ENCODE measurements around the gene KDM4E.
"Not testable (repeated sequence)": the region's sequence is repeated elsewhere in the genome, so short reads cannot be mapped to it uniquely, and the experiment has no call there.

KDM4E gene

DNA sequence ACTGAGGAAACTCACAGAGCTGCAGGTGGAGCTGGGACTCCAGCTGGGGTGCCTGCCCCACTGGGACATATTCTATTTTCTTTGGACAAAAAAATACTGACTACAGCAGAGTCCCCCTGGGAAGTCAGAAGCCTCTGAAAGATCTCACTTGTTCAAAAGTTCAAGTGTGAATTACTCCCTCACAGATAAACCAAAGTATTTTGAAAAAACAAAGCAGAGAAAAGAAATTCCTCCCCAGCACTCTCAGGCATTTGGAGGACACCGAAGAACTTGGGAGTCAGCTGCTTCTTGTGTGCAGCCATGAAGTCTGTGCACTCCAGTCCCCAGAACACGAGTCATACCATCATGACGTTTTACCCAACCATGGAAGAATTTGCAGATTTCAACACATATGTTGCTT, 24.1 kb downstream of the KDM4E start, which contains the start of gene KDM4F:
Gene KDM4F, plus strand, starts transcription at position 301 of the 400 bp plus-strand sequence.
- not testable (repeated sequence) for DNase-seq (ENCODE audit: insufficient read length, low spot score); FAIRE-seq

DNA sequence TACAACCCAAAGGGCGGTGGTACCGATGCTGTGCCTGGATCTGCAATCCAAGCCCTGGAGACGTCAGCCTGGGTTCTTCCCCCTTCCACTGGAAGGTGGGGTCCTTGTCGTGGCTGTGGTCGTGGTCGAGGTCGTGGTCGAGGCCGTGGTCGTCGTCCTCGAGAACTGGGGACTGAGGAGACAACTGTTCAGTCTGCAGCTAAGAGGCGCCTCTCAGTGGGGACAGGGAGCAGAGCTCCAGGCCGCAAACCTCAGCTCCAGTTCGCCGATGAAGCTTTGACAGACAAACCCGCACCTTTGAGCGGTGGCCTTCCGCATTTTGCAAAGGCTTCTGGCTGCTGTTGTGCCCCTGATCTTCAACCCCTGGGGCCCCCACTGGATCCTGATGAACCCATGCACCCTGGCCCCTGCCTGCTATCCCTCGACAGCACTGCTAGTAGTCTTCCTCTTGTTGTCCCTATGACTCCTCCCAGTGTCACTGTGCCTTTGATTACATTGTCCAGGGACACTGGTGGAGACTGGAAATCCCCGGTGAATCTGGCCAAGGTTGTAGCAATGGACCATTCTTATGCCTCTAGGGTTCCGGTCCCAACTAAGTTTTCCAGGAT, 25.6 kb downstream of the KDM4E start:
- no peak for DNase-seq (ENCODE audit: insufficient read length, low spot score)
- no peak for FAIRE-seq

DNA sequence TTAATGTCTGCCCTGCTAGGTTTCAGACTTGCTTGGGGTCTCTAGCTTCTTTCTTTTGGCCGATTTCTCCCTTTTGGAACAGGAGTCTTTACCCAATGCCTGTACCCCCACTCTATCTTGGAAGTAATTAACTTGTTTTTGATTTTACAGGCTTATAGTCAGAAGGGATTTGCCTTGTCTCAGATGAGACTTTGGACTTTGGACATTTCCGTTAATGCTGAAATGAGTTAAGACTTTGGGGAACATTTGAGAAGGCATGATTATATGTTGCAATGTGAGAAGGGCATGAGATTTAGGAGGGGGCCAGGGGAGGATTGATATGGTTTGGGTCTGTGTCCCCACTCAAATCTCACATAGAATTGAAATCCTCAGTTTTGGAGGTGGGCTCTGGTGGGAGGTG, 29.3 kb downstream of the KDM4E start:
- no peak for DNase-seq (ENCODE audit: insufficient read length, low spot score)
- no peak for FAIRE-seq

DNA sequence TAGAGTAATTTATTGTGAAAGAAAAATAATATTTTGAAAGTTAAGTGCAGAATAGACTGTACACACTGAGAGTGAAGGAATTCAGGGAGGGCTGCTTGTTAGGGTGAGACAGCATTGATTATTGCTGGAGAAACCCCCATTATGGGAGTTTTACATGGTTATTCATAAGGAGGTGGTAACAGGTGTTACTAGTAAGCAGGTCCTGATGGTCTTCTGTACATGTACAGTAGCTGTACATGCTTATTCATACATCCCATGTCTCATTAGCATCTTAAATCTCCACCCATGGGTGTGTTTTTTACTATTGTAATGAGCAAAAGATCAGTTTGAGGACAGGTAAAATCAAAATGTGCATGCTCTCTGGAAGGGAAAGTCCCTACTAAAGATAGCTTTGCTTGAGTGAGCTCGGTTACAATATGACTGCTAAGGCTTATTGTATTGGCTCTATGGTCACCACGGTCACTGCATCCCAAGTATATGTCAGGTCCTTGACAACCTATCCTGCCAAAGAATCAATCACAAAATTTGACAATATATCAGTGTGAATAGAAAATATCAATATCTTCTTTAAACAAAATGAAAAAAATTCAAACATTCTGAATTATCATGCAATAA, 30.3 kb downstream of the KDM4E start:
- DNase-seq (ENCODE audit: insufficient read length, low spot score) (no peak), FAIRE-seq (peak; percentile 65)

DNA sequence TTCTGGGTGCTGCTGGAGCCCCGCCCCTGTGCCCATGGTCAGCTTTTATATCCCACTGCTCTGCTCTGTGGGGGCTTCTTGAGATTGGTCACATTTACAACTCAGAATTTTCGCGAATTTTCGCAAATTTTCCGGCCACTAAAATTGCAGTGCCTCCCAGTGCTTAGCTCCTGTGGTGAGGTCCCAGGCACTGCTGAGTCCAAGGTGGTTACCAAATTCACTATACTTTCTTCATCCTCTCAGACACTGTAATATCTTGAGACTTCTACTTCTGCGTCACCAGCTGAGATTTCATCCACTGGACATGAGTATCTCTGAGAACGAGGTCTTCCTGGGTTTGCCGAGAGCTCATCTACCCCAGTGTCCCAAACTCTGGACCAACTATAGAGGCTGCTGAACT, 32.9 kb downstream of the KDM4E start:
- no peak for DNase-seq (ENCODE audit: insufficient read length, low spot score)
- no peak for FAIRE-seq

DNA sequence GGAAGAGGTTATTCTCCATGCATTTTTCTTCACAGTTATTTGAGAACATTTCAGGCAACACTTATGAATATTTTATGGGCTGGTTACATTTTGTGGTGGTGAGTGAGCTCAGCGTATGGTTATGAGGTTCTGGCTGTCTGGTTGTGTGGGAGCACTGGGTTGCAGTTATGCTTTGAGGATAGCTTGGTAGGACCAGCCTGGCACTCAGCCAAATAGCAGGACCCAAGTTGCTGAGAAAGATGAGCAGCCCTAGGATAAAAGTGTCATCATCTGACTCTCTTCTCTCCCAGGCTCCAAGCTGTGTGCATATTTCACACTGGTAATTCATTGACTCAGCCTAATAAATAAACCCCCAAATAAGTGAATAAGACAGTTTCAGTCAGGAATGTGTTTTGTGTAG, 33.6 kb downstream of the KDM4E start:
- DNase-seq (ENCODE audit: insufficient read length, low spot score) (no peak), FAIRE-seq (peak; percentile 55)

DNA sequence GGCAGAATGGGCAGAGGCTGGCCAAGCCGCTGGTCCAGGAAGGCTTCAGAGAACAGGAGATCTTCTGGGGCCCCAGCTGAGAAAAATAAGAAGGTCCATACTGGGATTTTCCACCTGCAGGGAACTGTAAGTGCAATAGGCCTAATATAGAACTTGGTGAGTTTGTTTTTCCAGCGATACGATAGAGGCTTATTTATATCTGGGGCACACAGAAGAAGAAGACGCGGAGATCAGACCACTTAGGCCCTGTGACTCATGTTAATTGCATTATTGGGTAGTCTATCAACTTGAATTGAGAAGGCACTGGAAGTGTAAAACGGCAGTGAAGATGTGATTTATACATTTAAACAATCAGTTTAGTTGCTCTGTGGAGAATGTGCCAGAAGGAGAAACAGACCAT, 34.0 kb downstream of the KDM4E start:
- DNase-seq (ENCODE audit: insufficient read length, low spot score) (no peak), FAIRE-seq (no peak)

DNA sequence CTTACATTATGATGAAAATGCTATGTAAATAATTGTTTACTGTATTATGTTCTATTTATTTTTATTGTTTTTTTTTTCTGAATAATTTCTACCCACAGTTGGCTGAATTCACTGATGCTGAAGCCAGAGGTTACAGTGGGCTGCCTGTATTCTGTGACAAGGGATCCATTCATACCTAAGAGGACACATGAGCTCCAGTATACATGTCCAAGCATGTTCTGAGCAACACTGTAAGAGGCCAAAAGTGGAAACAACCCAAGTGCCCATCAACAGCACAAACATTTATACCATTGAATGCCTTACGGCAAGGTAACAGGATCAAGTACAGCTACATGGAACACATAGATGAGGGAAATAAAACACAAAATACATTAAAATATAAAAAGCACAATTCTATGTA, 40.3 kb downstream of the KDM4E start:
- FAIRE-seq = no peak
- DNase-seq (ENCODE audit: insufficient read length, low spot score) = no peak

DNA sequence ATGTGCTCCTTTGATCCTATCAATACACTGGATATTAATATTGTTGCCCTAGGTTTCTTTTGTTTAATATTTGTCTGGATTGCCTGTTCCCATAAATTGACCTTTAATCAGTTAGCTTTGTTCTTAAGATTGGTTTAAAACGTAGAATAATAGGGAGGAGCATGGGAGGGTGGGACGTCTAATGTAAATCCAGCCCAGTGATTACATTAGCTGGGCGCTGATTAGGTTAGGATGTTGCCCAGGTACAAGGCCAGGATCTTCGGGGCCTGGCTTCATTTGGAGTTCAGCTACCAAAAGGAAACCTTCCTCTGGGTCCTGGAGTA, 41.6 kb downstream of the KDM4E start, which contains the start of gene SRSF8:
Gene SRSF8, plus strand, starts transcription at position 204 of the 323 bp plus-strand sequence. CDS start 308 bp downstream, outside the sequence.
- no peak for DNase-seq (ENCODE audit: insufficient read length, low spot score)
- FAIRE-seq = no peak

DNA sequence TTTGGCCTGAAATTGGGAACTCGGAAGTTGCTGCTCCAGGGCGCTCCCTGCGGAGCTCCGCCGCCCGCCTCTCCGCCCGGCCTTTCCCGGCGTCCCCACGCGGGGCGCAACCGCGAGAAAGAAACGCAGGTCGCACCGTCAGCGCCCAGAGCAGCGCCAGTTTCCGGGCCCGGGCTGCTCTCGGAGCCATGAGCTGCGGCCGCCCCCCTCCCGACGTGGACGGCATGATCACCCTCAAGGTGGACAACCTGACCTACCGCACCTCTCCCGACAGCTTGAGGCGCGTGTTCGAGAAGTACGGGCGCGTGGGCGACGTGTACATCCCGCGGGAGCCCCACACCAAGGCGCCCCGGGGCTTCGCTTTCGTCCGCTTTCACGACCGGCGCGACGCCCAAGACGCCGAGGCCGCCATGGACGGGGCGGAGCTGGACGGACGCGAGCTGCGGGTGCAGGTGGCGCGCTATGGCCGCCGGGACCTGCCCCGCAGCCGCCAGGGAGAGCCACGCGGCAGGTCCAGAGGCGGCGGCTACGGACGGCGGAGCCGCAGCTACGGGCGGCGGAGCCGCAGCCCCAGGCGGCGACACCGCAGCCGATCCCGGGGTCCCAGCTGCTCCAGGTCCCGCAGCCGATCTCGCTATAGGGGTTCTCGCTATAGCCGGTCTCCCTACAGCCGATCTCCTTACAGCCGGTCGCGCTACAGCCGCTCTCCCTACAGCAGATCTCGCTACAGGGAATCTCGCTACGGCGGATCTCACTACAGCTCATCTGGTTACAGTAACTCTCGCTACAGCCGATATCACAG, 42.2 kb downstream of the KDM4E start:
- peak; percentile 30 for DNase-seq (ENCODE audit: insufficient read length, low spot score)
- no peak for FAIRE-seq

DNA sequence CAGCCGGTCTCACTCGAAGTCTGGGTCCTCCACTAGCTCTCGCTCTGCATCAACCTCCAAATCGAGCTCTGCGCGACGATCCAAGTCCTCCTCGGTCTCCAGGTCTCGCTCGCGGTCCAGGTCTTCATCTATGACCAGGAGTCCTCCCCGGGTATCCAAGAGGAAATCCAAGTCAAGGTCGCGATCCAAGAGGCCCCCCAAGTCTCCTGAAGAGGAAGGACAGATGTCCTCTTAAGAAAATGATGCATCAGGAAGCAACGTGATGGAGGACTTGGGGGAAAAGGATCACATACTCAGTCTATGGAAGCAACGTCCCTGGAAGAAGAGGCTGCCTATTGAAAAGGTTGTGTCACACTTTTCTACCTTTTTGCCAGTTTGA, 42.8 kb downstream of the KDM4E start:
- DNase-seq (ENCODE audit: insufficient read length, low spot score) (no peak), FAIRE-seq (no peak)

DNA sequence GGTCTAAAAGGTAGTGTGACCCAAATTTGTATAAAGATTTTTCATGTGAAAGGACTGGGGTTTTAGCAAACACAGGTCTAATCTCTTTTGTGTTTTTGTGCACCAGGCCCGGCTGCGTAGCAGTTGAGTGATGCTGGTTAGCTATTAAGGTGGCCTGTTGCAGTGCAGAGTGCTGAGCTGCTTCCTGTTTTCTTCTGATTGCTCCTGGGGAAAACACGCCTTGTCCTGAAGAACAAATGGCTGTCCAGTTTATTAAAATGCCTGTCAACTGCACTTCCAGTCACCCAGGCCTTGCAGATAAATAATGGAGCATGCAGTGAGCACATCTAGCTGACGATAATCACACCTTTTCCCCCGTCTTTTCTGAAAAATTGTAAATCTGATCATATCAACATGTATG, 43.5 kb downstream of the KDM4E start:
- peak; percentile 16 for FAIRE-seq
- peak; percentile 71 for DNase-seq (ENCODE audit: insufficient read length, low spot score)

DNA sequence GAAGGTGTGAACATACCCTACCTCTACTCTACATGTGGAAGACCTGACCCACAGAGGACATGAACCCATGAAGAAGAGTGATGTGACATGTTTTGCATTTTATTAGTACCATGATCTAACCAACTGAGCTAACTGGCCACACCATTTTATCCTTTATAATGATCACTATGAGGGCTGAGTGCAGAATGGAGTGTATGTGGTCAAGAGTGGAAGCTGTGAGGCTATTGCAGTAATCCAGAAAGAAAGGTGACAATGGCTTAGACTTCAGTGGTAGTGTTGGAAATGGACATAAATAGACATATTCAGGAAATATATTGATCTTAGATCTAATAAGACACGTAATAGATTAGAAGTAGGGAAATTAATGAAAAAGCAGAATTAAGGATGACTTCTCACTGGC, 45.4 kb downstream of the KDM4E start:
- FAIRE-seq = no peak
- no peak for DNase-seq (ENCODE audit: insufficient read length, low spot score)

DNA sequence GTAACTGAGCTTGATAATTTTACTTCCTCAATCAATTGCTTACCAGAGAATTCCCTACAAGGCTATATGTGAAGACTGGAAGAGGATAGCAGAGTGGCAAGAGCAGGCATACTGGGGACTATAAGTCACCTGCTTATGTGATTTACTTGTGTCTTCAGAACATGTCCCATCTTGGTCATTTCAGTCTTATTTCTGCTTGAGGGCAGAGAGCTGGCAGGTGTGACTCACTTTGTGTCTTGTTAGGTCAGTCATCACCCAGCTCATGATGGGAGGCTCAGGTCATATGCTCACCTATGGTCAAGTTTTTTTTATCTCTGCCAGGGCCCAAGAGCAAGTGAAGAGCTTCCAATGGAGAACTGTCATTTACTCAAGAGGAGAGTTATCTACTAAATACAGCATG, 47.9 kb downstream of the KDM4E start:
- FAIRE-seq = no peak

DNA sequence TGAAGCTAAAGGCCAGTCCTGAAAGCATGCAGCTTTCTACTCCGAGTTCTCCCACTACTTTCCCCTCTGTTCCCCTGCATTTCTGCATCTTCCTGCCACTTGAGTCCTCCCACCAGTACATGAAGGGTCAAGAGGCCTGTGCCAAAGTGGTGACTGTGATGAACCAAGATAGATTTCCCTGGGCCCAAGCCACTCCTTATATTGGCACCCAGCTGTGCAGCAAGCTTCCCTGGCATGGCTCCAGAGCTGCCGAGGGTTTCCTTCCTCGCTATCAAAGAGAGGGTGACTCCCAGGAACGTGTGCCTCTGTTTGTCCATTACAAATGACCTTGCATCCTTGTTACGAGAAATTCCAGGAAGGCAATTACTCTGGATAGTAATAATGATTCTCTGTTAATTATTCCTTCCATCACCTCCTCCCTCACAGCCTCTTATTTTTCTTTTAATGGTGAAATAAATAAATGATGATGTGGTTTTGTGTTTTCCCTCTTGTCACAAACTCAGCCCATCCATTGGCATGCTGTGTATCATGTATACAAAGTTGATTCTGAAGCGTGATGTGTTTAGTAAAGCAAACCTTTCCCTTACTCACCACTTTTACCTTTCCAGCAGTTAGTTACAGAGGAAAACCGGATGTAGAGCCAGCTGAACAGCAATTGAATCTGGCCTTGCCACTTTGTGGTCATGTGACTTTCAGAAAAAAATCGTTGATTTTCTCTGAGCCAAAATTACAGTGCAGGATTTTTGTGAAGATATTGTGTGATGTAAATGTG, 49.9 kb downstream of the KDM4E start:
- DNase-seq (ENCODE audit: insufficient read length, low spot score) (no peak), FAIRE-seq (no peak)

More for the DNA sequence above, 47.9 kb downstream of the KDM4E start:
- DNase-seq (ENCODE audit: insufficient read length, low spot score) = no peak

DNA sequence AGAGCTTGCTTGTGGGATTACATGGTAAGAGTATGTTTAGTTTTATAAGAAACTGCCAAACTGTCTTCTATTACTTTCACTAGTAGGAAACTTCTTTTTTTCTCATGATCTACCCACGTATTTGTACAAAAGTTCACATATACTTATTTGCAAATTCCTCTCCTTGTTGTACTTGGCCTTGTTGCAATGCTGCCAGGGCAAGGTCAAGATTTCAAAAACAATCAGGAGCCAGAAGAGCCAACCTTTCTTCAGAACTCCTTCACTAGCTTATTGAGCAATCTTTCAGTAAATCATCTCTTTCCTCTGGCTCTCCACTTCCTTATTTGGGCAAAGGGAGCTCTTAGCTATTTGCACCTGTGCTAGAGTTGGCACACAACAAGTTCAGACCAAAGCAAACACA, 51.4 kb downstream of the KDM4E start:
- DNase-seq (ENCODE audit: insufficient read length, low spot score) (no peak), FAIRE-seq (no peak)

DNA sequence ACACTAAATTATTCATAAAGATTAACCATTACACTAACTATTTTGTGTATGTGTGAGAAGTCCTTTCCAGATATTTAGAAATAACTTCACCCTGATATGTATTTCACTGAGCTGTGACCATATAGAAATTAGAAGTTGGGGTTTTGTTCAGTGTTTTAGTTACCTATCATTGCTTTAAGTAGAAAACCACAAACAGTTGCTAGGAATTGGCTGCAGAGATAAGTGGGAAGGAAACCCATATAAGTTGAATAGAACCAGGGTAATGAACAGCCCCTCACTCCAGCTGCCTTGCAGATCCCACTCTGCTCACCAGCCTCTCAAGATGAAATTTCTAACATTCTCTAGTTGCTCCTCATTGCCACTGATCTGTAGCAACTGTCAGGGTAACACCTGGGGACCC, 51.9 kb downstream of the KDM4E start:
- no peak for FAIRE-seq
- DNase-seq (ENCODE audit: insufficient read length, low spot score) = no peak

All from HTR-8/SVneo (cell line).